Pancreas (tissue), 10 donors: Measurements from ENCODE around the gene S100A2. TPM values are rescaled to one million over a fixed set of nuclear protein-coding genes. Genes with fewer than 3 reads are reported as not detected.

ENCODE experiments used
- ATAC-seq, 4 donors: fragments of 200-7000 bp; cut with Tn5 transposase; one replicate each; pipeline versions ENCODE4 v1.8.0 to v1.9.1; 2020; ENCODE audit warnings: mild to moderate bottlenecking in 4 of 4, moderate library complexity in 4 of 4
- DNase-seq, 6 donors: peaks; one replicate each; pipeline ENCODE4 v3.0.0-alpha.2; 2020
- FAIRE-seq: peaks from 2 replicates; lab custom pipeline; 2012; peaks lifted over from hg19 to GRCh38; lab: Jason Lieb, UNC
- H3K27ac ChIP-seq, 4 donors: fragments of 200-600 bp; sonication (generic); 1 replicate in 3 of 4; 2 replicates in 1 of 4; pipeline versions ENCODE4 v1.5.0 to v1.8.0; 2020
- H3K27me3 ChIP-seq, 4 donors: fragments of 200-600 bp; one replicate each; pipeline ENCODE4 v1.8.0; 2021
- H3K36me3 ChIP-seq, 3 donors: fragments of 200-600 bp; sonication (generic) in 1 of 3; one replicate each; pipeline versions ENCODE4 v1.5.0 to v1.8.0; 2020 to 2021
- H3K4me1 ChIP-seq, 3 donors: fragments of 200-600 bp; one replicate each; pipeline ENCODE4 v1.8.0; 2021
- H3K4me3 ChIP-seq, 4 donors: fragments of 200-600 bp; sonication (generic) in 2 of 4; one replicate each; pipeline versions ENCODE4 v1.5.0 to v1.8.0; 2020 to 2021
- H3K9me3 ChIP-seq, 4 donors: fragments of 200-600 bp; one replicate each; pipeline ENCODE4 v1.8.0; 2021
- CTCF ChIP-seq, 4 donors: fragments of 200-600 bp; sonication (generic) in 3 of 4; IDR thresholded peaks; one replicate each; pipeline versions ENCODE4 v1.5.0 to v1.8.0; 2021; ENCODE audit warnings: antibody characterized with exemption in 4 of 4
- WGBS, 2 donors: extraction: QIAGEN DNeasy Blood & Tissue Kit; methylation state at CpG; one replicate each; pipeline ENCODE4 v1.1.7; 2013; 5-methylcytosine and 5-hydroxymethylcytosine counted together
- intact Hi-C, 3 donors: fragments of 100-400 bp; cut with DNase I; formaldehyde crosslinking; loops; one replicate each; pipeline versions ENCODE4 v1.11.1 to v1.14.2; 2022
- polyA plus RNA-seq, 2 donors: library from polyadenylated mRNA; stranded (reverse); fragments of 200-250 nt; gene quantifications; one replicate each; pipeline ENCODE4 v1.2.3, GENCODE V29; 2013
- total RNA-seq, 6 donors: library from RNA; stranded (reverse); fragmentation: NEBNext Ultra II Directional in 4 of 6; extraction: Animal tissue kit (Norgen Biotek cat#: 25700) in 4 of 6; gene quantifications; one replicate each; pipeline versions ENCODE4 v1.2.1 to v1.2.4, GENCODE V29; 2021 to 2023
- donor health status: healthy with polysubstance abuse.
- donor health status: DM: no; HTN: no; CAD: no; lungs with moderate emphysema.
- donor health status: DM: no; HTN: no; CAD: no.
- donor health status: control.
- donor health status: control.
- donor health status: Bipolar disorder and iron deficiency.
- donor health status: DM: yes; HTN: yes; CAD: no.
- donor health status: DM: no; HTN: no; CAD: no.
- donor health status: DM: no; HTN: no; CAD: no.
- donor health status: DM: yes; HTN: yes; CAD: no.

S100A2 gene
- total and polyA plus RNA-seq, 8 donors: 0.60 to 2.8 (median 1.3) TPM; not detected in 2

DNA sequence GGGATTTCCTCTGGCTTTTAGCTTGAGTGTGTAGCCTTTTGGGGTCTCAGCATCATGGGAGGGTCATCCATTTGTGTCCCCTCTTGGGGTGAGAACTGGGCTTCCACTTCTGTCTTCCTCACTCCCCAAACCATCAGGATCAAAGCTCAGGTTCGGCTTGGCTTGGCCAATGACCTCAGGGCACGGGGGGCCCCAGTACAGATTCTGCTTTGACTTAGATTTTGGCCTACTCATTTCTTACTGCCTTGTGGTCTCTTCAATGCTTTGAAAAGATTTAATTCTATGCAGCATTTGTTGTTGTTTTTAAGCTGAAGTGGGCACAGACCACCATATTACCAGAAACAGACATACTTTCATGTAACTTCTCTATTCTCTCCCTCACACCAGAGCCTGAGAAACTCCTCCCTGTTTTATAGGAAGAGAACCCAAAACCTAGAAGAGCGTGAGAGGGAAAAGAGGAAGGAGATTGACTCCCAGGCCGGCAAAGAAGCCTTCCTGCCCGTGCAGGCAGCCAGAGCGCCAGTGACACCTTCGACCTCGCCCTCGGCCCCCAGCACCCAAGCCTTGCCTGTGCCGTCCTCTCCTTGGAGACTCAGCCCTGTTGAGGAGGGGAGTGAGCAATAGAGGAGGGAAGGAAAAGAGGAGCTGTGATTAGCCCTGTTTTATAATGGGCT lies 14.7 kb downstream of the S100A2 start:
- Histone ChIP-seq H3K36me3 (no peaks in the 10 kb centered on the region), H3K4me3 (no peak overlapping the region), H3K9me3 (no peaks in the 10 kb centered on the region), H3K27ac (no peak overlapping the region), H3K27me3 (no peaks in the 10 kb centered on the region), H3K4me1 (peaks cover 0 to 7% (median 0%) of the 10 kb centered on the region in 3 donors)
- ATAC-seq: no peak
- 81 to 87% methylated on average over 10 of the region's 10 CpGs for whole genome bisulfite sequencing, 2 donors
- intact Hi-C loops: no loop called here
- peak in 1 of 6 donors; percentile 24 for DNase-seq
- TF ChIP-seq CTCF (IDR thresholded peaks at IDR 0.05): no peak
- no peak for FAIRE-seq

DNA sequence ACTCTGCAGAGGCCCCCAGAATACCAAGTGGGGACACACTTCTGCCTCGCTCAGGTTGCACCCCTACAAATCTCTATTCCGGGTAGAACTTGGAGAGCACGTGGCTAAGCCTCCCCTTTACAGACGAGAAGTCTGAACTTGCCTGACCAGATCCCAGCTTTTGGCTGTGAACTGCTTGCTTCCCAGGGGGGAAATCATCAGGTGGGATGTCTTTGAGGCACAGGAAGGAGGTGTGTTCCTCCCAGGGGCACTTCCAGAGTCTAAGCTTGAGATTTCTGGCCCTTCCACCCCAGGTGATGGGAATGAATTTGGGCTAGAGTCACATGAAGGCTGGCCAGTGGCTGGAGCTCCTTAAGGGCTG lies 15.3 kb downstream of the S100A2 start:
- no peak for ATAC-seq
- H3K27me3 ChIP-seq: no peaks in the 10 kb centered on the region
- peak in 1 of 6 donors; percentile 6 for DNase-seq
- intact Hi-C loops: no loop called here
- peaks cover 0 to 8% (median under 1%) of the 10 kb centered on the region in 3 donors for H3K4me1 ChIP-seq
- H3K27ac ChIP-seq: no peak overlapping the region
- FAIRE-seq: no peak
- no peaks in the 10 kb centered on the region for H3K36me3 ChIP-seq
- H3K9me3 ChIP-seq: no peaks in the 10 kb centered on the region
- no peak overlapping the region for H3K4me3 ChIP-seq
- TF ChIP-seq CTCF (IDR thresholded peaks at IDR 0.05): no peak
- WGBS, 2 donors: 85 to 91% methylated on average over 4 of the region's 4 CpGs

DNA sequence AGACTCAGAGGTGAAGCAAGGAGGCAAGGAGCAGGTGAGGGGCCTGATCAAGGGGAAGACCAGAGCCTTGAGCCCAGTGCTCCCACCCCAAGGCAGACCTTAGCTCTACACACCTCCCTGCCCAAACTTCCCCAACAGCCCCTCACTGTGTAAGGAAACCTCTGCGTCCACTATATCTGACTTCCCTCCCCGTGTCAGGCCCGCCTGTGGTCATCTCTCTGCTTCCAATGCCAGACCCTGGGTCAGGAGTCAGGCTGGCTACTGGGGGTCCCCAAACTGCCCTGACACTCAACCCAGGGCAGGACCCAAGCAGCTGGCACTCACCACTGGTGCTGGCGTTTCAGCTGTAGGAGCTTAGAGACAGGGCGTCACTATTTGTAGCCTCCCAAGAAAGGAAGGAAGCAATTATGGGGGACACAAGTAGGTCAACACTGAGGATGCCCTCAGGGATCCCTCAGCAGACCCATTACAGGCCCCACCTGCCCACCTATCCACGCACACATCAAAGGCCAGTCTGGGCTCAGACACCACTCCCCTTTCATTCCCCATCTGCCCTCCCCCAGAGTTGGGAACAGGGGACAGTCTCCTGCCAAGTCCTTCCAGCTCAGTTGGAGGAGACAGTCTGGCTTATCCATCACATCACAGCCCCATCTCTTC lies 15.8 kb downstream of the S100A2 start:
- Histone ChIP-seq H3K4me1 (peaks cover 0 to 13% (median 5%) of the 10 kb centered on the region in 3 donors), H3K27me3 (no peaks in the 10 kb centered on the region), H3K9me3 (no peaks in the 10 kb centered on the region), H3K4me3 (no peak overlapping the region), H3K27ac (peak overlapping the region in 2 of 4 donors; percentile 17 to 55), H3K36me3 (no peaks in the 10 kb centered on the region)
- TF ChIP-seq CTCF (IDR thresholded peaks at IDR 0.05): no peak
- intact Hi-C loops: no loop called here
- WGBS, 2 donors: 84 to 88% methylated on average over 6 of the region's 6 CpGs
- FAIRE-seq (no peak), ATAC-seq (no peak), DNase-seq (peak in 1 of 6 donors; percentile 30)

DNA sequence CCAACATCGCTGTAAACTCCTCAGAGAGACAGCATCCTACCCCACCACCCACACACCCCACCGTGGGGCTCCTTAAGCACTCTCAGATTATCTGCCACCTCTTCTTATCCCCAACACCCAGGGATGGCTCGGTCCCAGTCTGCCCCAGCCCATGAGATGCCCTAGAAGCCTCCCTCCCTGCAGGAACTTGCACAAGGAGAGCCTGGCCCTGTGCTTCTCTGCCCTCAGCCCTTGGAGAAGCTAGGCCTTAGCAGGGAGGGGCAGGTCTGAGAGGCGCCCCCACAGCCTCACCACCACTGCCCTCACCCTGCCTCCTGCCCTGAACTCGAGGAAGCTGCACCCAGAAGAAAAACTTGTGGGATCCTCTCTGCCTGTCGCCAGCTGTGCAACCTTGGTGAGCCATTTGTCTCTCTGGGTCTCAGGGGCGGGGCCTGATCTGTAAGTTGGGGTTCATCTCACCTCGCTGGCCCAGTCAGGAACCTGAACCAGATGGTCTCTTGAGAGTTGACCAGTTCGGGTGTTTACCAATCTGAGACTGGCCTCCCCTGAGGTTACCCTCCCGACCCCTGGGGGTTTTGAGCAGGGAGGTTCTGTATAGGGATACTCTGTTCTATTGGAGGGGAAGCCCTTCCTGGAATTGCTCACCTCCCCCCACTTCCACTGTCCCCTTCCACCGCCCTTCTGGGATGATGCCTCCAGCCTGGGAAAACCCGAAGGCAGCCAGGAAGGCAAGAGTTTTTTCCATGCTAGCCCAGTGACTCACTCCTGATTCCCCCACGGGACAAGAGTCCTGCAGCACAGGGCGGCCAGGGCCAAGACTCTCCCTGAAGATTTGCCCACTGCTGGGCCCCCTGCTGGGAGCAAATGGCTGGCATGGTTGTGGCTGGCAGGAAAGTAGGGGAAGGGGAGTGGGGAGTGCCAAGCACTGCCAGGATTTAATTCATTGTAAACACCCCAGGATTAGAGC lies 16.6 kb downstream of the S100A2 start, which contains the start of gene S100A3:
S100A3 (minus strand) TSS at position 537 of the 967 bp plus-strand sequence. CDS start 773 bp downstream, outside the sequence.
- H3K27ac ChIP-seq: peak within 1 kb of the TSS in 2 of 4 donors; percentile 17 to 55
- no peak within 1 kb of the TSS for H3K4me3 ChIP-seq
- no peak for FAIRE-seq
- TF ChIP-seq CTCF (IDR thresholded peaks at IDR 0.05): no peak
- peak in 4 of 6 donors; percentile 30 to 57 (median 38) for DNase-seq
- intact Hi-C loops: no loop called here
- ATAC-seq: peak in 3 of 4 donors; percentile 20 to 41 (median 39)
- 70 to 81% methylated on average over 14 of the region's 14 CpGs for WGBS, 2 donors
- no peaks in the 10 kb centered on the region for H3K27me3 ChIP-seq
- peaks cover 0 to 20% (median 5%) of the 10 kb centered on the region in 3 donors for H3K4me1 ChIP-seq
- H3K9me3 ChIP-seq: no peaks in the 10 kb centered on the region
- no peaks in the 10 kb centered on the region for H3K36me3 ChIP-seq
